Caco-2 (cell line): Measurements from ENCODE around the gene PRKAA1. TPM values are rescaled to one million over a fixed set of nuclear protein-coding genes. Genes with fewer than 3 reads are reported as not detected.

Source experiments
- BruUV-seq: library from RNA; stranded (reverse); fragments of 400-500 nt; replicated peaks from 2 replicates; lab custom pipeline; 2021; lab: Mats Ljungman, UMichigan
- CTCF ChIA-PET: fragments of 300-600 bp; sonication (Branson Sonifier 250); formaldehyde crosslinking; loops from one replicate; lab custom pipeline; 2022; ENCODE audit warnings: antibody characterized with exemption; lab: Charles Lee
- POLR2A ChIA-PET: fragments of 300-600 bp; sonication (Branson Sonifier 250); formaldehyde crosslinking; loops from one replicate; lab custom pipeline; 2022; ENCODE audit warnings: antibody characterized with exemption; lab: Charles Lee
- DNase-seq, 2 experiments: peaks; one replicate each; pipeline versions ENCODE4 v3.0.0 to v3.0.0-alpha.2; 2020 to 2022
- H3K27me3 ChIP-seq: replicated peaks from 2 replicates; pipeline ENCODE4 v1.6.0; 2011; ENCODE audit warnings: low read length; ENCODE audit not compliant: control insufficient read depth, insufficient read depth
- H3K36me3 ChIP-seq: 2 replicates; pipeline ENCODE4 v1.5.1; 2011; ENCODE audit warnings: low read length; ENCODE audit not compliant: control insufficient read depth, insufficient read depth
- H3K4me1 ChIP-seq: fragments of 250-450 bp; sonication (Bioruptor Pico); 2 replicates; pipeline ENCODE4 v1.5.1; 2020; ENCODE audit warnings: mild to moderate bottlenecking
- H3K4me3 ChIP-seq: 2 replicates; pipeline ENCODE4 v1.5.1; 2011; ENCODE audit warnings: low read depth, mild to moderate bottlenecking, control low read depth, low read length
- H3K9me3 ChIP-seq: fragments of 250-450 bp; sonication (Bioruptor Pico); 2 replicates; pipeline ENCODE4 v1.5.1; 2020; ENCODE audit warnings: mild to moderate bottlenecking, moderate library complexity
- H3K27ac Mint-ChIP-seq: one replicate; pipeline ENCODE4 v1.8.0; 2022; ENCODE audit warnings: mixed read lengths; ENCODE audit not compliant: unreplicated experiment
- H3K27me3 Mint-ChIP-seq: one replicate; pipeline ENCODE4 v1.8.0; 2022; ENCODE audit warnings: mixed read lengths; ENCODE audit not compliant: insufficient read depth, unreplicated experiment
- H3K36me3 Mint-ChIP-seq: one replicate; pipeline ENCODE4 v1.8.0; 2022; ENCODE audit warnings: mild to moderate bottlenecking, mixed read lengths; ENCODE audit not compliant: insufficient read depth, unreplicated experiment
- H3K4me1 Mint-ChIP-seq: one replicate; pipeline ENCODE4 v1.8.0; 2022; ENCODE audit warnings: low read depth, mixed read lengths; ENCODE audit not compliant: unreplicated experiment
- H3K4me3 Mint-ChIP-seq: one replicate; pipeline ENCODE4 v1.8.0; 2022; ENCODE audit warnings: mild to moderate bottlenecking, moderate library complexity, mixed read lengths; ENCODE audit not compliant: unreplicated experiment
- H3K9me3 Mint-ChIP-seq: one replicate; pipeline ENCODE4 v1.8.0; 2022; ENCODE audit warnings: mixed read lengths; ENCODE audit not compliant: unreplicated experiment
- intact Hi-C: fragments of 100-400 bp; cut with micrococcal nuclease; formaldehyde crosslinking; loops from one replicate; pipeline ENCODE4 v1.10.0; 2022; ENCODE audit not compliant: unreplicated experiment
- total RNA-seq: library from RNA; stranded (reverse); gene quantifications from 2 replicates; pipeline ENCODE4 v1.2.3, GENCODE V29; 2022
- TF ChIP-seq, protein P1 (sequence below), 2 experiments: fragments of 200-600 bp in 1 of 2; IDR thresholded peaks; 1 replicate in 1 of 2; 2 replicates in 1 of 2; pipeline versions ENCODE4 v1.5.1 to v1.8.0; 2011 to 2022; ENCODE audit warnings: antibody characterized with exemption in 1 of 2, control low read depth in 1 of 2, inconsistent platforms in 1 of 2, low read depth in 1 of 2, low read length in 1 of 2, mild to moderate bottlenecking in 1 of 2, moderate library complexity in 1 of 2; ENCODE audit not compliant: insufficient read depth in 1 of 2, severe bottlenecking in 1 of 2, unreplicated experiment in 1 of 2

Gene PRKAA1
- total RNA-seq, 1 experiment from 2014 or later, result 64.6 TPM

DNA sequence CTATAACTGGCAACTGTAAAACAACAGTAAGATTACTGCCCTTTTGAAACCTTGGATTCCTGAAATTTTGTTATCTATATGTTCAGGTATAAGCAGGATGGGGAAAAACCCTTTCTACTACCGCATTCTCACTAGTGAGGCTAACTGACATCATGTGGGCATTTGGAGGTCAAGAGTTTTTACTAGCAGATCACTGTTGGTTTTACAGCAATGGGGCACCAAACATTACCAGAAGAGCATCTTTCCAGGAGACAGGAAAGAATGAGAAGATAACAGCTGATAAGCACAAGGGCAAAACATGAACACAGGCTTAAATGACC lies 21.6 kb downstream of the PRKAA1 start:
- Mint-ChIP-seq H3K27ac (no peak overlapping the region), H3K4me1 (peaks cover 18% of the 10 kb centered on the region), H3K36me3 (peaks cover 31% of the 10 kb centered on the region), H3K27me3 (no peaks in the 10 kb centered on the region), H3K9me3 (no peaks in the 10 kb centered on the region), H3K4me3 (no peak overlapping the region)
- DNase-seq, result no peak
- Histone ChIP-seq H3K27me3 (no peaks in the 10 kb centered on the region), H3K36me3 (0 out of 2 replicates have a peak, but pooled peaks cover 1% of the 10 kb centered on the region), H3K4me1 (peaks cover 20% of the 10 kb centered on the region), H3K9me3 (no peaks in the 10 kb centered on the region), H3K4me3 (no peak overlapping the region)
- no TSS peak for BruUV-seq
- intact Hi-C loops, result no loop called here
- TF ChIP-seq, protein P1, sequence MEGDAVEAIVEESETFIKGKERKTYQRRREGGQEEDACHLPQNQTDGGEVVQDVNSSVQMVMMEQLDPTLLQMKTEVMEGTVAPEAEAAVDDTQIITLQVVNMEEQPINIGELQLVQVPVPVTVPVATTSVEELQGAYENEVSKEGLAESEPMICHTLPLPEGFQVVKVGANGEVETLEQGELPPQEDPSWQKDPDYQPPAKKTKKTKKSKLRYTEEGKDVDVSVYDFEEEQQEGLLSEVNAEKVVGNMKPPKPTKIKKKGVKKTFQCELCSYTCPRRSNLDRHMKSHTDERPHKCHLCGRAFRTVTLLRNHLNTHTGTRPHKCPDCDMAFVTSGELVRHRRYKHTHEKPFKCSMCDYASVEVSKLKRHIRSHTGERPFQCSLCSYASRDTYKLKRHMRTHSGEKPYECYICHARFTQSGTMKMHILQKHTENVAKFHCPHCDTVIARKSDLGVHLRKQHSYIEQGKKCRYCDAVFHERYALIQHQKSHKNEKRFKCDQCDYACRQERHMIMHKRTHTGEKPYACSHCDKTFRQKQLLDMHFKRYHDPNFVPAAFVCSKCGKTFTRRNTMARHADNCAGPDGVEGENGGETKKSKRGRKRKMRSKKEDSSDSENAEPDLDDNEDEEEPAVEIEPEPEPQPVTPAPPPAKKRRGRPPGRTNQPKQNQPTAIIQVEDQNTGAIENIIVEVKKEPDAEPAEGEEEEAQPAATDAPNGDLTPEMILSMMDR (IDR thresholded peaks at IDR 0.05; ENCODE audit: insufficient read depth in 1 of 2, low read depth in 1 of 2, low read length in 1 of 2, severe bottlenecking in 1 of 2, unreplicated experiment in 1 of 2), result no peak
- CTCF ChIA-PET, result interaction anchor here (0.6 kb wide), 1 partner anchor 95 kb away, joined by 3 read pairs; no protein-coding TSS in a partner anchor
- POLR2A ChIA-PET, result interaction anchor here (1.1 kb wide), 1 partner anchor 22 kb away, joined by 3 read pairs; the partner anchor contains the start of gene PRKAA1

DNA sequence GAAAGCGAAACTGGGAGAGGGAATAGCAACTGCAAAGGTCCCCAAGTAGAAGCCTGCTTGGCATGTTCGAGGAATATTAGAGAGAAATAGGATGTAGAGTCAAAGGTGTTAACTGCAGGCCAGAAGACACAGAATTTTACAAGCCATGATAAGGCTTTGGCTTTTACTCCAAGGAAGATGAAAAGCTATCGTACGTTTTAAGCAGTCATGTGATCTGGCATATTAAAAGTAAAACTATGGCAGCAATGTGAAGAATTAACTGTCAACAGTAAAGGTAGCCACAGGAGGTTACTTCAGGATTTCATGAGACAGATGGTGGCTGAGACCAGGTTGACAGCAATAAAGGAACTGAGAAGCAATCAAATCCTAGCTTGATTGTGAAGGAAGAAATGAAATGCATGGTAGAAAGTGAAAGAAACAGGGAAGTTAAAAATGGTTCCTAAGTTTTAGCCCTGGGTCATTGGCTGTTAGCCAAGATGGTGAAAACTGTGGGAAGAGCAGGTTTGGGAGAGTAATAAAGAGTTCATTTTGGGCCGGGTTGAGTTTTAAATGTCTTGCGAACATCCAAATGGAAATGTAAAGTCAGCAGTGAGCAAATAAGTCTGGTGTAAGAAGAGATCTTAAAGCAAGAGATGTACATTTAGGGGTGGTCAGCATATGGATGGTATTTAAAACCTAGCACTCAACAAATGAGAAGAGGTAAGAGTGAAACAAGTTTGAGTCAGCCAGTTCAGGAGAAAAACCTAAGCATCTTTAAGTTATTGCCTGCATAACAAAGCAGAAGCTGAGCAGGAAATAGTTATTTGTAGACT lies 22.1 kb downstream of the PRKAA1 start:
- BruUV-seq, result TSS peak; percentile 5
- ChIA-PET CTCF (interaction anchor here (0.5 to 1.2 kb wide), 3 partner anchors 21 to 96 kb away, joined by 3 to 4 read pairs (median 3); no protein-coding TSS in a partner anchor), POLR2A (interaction anchor here (1.1 kb wide), 1 partner anchor 22 kb away, joined by 3 read pairs; the partner anchor contains the start of gene PRKAA1)
- DNase-seq, result no peak
- Mint-ChIP-seq H3K27ac (peak overlapping the region; percentile 44), H3K27me3 (no peaks in the 10 kb centered on the region), H3K4me3 (no peak overlapping the region), H3K9me3 (no peaks in the 10 kb centered on the region), H3K4me1 (peaks cover 18% of the 10 kb centered on the region), H3K36me3 (peaks cover 33% of the 10 kb centered on the region)
- TF ChIP-seq, protein P1 (IDR thresholded peaks at IDR 0.05; ENCODE audit: insufficient read depth in 1 of 2, low read depth in 1 of 2, low read length in 1 of 2, severe bottlenecking in 1 of 2, unreplicated experiment in 1 of 2), result no peak
- Histone ChIP-seq H3K27me3 (no peaks in the 10 kb centered on the region), H3K9me3 (no peaks in the 10 kb centered on the region), H3K4me3 (no peak overlapping the region), H3K36me3 (0 out of 2 replicates have a peak, but pooled peaks cover 1% of the 10 kb centered on the region), H3K4me1 (peaks cover 19% of the 10 kb centered on the region)
- intact Hi-C loops, result loop anchor here (2.0 kb wide), 1 partner anchor 19 kb away; no protein-coding TSS in a partner anchor

DNA sequence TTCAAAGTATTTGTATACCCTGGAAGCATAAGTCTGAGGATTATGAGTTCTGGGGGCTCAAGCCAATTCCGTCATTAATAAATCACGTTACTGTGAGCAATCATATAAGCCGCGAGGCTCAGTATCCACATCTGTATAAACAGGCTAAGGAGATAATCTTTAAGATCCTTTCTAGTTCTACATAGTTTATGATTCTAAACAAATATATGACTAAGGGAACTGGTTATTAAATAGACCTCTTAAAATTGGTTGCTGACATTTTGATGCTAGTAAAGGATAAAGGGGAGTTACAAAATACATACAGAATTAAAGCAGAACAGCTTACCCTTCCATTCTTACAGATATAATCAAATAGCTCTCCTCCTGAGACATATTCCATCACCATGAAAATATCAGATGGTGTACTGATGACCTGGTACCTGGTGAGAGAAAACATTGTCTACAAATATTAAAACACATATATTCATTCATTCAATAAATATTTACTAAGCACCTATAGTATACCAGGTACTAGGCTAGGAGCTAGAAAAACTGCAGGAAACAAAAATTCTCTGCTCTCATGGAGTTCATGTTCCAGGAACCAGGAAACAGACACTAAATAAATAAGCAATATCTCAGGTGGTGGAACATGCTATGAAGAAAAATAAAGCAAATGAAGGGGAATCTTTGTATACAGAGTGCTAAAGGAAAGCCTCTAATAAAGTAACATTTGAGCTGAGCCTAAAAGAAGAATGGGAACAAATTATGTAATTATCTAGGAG lies 22.9 kb downstream of the PRKAA1 start:
- TF ChIP-seq, protein P1 (IDR thresholded peaks at IDR 0.05; ENCODE audit: insufficient read depth in 1 of 2, low read depth in 1 of 2, low read length in 1 of 2, severe bottlenecking in 1 of 2, unreplicated experiment in 1 of 2), result no peak
- Mint-ChIP-seq H3K36me3 (peaks cover 40% of the 10 kb centered on the region), H3K9me3 (no peaks in the 10 kb centered on the region), H3K4me1 (peaks cover 18% of the 10 kb centered on the region), H3K27me3 (no peaks in the 10 kb centered on the region), H3K4me3 (no peak overlapping the region), H3K27ac (peak overlapping the region; percentile 44)
- ChIA-PET POLR2A (interaction anchor here (1.0 kb wide), 1 partner anchor 23 kb away, joined by 3 read pairs; the partner anchor contains the start of gene PRKAA1), CTCF (interaction anchor here (0.5 to 1.2 kb wide), 4 partner anchors 9 to 24 kb away, joined by 3 to 4 read pairs (median 4); partner anchors contain the start of gene PRKAA1)
- BruUV-seq, result no TSS peak
- intact Hi-C loops, result loop anchor here (2.0 kb wide), 1 partner anchor 18 kb away; no protein-coding TSS in a partner anchor
- Histone ChIP-seq H3K9me3 (no peaks in the 10 kb centered on the region), H3K36me3 (no peaks in the 10 kb centered on the region), H3K4me1 (peaks cover 19% of the 10 kb centered on the region), H3K27me3 (no peaks in the 10 kb centered on the region), H3K4me3 (no peak overlapping the region)
- DNase-seq, result no peak
